ENCODE data around the gene EIF1AX.
A peak's percentile ranks its signal among the peaks of the same experiment; 100 is the strongest.
"Not testable (repeated sequence)": the region's sequence is repeated elsewhere in the genome, so short reads cannot be mapped to it uniquely, and the experiment has no call there.

EIF1AX gene

GRCh38 chrX:20141281-20142220, at the start of gene EIF1AX:
EIF1AX (minus strand) TSS chrX:20141838; CDS start chrX:20141640, 198 bp downstream.
- H3K27me3 Mint-ChIP-seq, result no peaks in the 10 kb centered on the region
- peaks cover 3% of the 10 kb centered on the region for H3K9me3 Mint-ChIP-seq
- H3K4me3 Mint-ChIP-seq, result peak within 1 kb of the TSS; percentile 88
- H3K36me3 Mint-ChIP-seq, result no peaks in the 10 kb centered on the region
- H3K4me1 Mint-ChIP-seq, result peaks cover 8% of the 10 kb centered on the region
- peak; percentile 100 for ATAC-seq
- H3K27ac Mint-ChIP-seq, result peak within 1 kb of the TSS; percentile 87

GRCh38 chrX:20189171-20189570, 47.5 kb upstream of the EIF1AX start:
- Mint-ChIP-seq H3K27me3 (no peaks in the 10 kb centered on the region), H3K9me3 (no peaks in the 10 kb centered on the region), H3K4me1 (no peaks in the 10 kb centered on the region), H3K4me3 (no peak overlapping the region), H3K27ac (no peak overlapping the region), H3K36me3 (peaks cover 23% of the 10 kb centered on the region)
- no peak for ATAC-seq

- H3K4me3 Mint-ChIP-seq, result no peak overlapping the region
These were observed 40.1 kb upstream of the EIF1AX start for GRCh38 chrX:20181598-20182329.

GRCh38 chrX:20177093-20177492, 35.5 kb upstream of the EIF1AX start:
- Mint-ChIP-seq H3K27ac (no peak overlapping the region), H3K4me3 (no peak overlapping the region), H3K9me3 (no peaks in the 10 kb centered on the region), H3K27me3 (no peaks in the 10 kb centered on the region), H3K4me1 (no peaks in the 10 kb centered on the region), H3K36me3 (peaks cover 22% of the 10 kb centered on the region)
- ATAC-seq, result no peak

More at GRCh38 chrX:20181598-20182329, 40.1 kb upstream of the EIF1AX start:
- no peak for ATAC-seq
- Mint-ChIP-seq H3K27ac (peak overlapping the region; percentile 71), H3K4me1 (no peaks in the 10 kb centered on the region), H3K36me3 (peaks cover 35% of the 10 kb centered on the region), H3K27me3 (no peaks in the 10 kb centered on the region), H3K9me3 (no peaks in the 10 kb centered on the region)

GRCh38 chrX:20173856-20174255, 32.2 kb upstream of the EIF1AX start:
- H3K27ac Mint-ChIP-seq, result no peak overlapping the region
- no peaks in the 10 kb centered on the region for H3K27me3 Mint-ChIP-seq
- no peaks in the 10 kb centered on the region for H3K9me3 Mint-ChIP-seq
- H3K36me3 Mint-ChIP-seq, result peaks cover 13% of the 10 kb centered on the region
- no peak overlapping the region for H3K4me3 Mint-ChIP-seq
- ATAC-seq, result no peak
- H3K4me1 Mint-ChIP-seq, result no peaks in the 10 kb centered on the region

- Mint-ChIP-seq H3K9me3 (no peaks in the 10 kb centered on the region), H3K4me1 (no peaks in the 10 kb centered on the region), H3K27ac (no peak overlapping the region), H3K36me3 (peaks cover 14% of the 10 kb centered on the region), H3K4me3 (no peak overlapping the region), H3K27me3 (no peaks in the 10 kb centered on the region)
- ATAC-seq, result no peak
These were observed 31.7 kb upstream of the EIF1AX start for GRCh38 chrX:20173313-20173712.

- no peaks in the 10 kb centered on the region for H3K27me3 Mint-ChIP-seq
- H3K4me3 Mint-ChIP-seq, result no peak overlapping the region
- H3K9me3 Mint-ChIP-seq, result no peaks in the 10 kb centered on the region
- no peak overlapping the region for H3K27ac Mint-ChIP-seq
- no peaks in the 10 kb centered on the region for H3K4me1 Mint-ChIP-seq
- no peak for ATAC-seq
- peaks cover 14% of the 10 kb centered on the region for H3K36me3 Mint-ChIP-seq
These were observed 30.2 kb upstream of the EIF1AX start for GRCh38 chrX:20171887-20172286.

GRCh38 chrX:20162516-20162915, 20.9 kb upstream of the EIF1AX start:
- not testable (repeated sequence) for H3K27ac Mint-ChIP-seq, H3K9me3 Mint-ChIP-seq, H3K4me1 Mint-ChIP-seq, H3K27me3 Mint-ChIP-seq, ATAC-seq, H3K4me3 Mint-ChIP-seq
- H3K36me3 Mint-ChIP-seq, result peaks cover 24% of the 10 kb centered on the region

- Mint-ChIP-seq H3K4me3 (no peak overlapping the region), H3K36me3 (peaks cover 27% of the 10 kb centered on the region), H3K9me3 (no peaks in the 10 kb centered on the region), H3K27me3 (no peaks in the 10 kb centered on the region), H3K4me1 (no peaks in the 10 kb centered on the region), H3K27ac (no peak overlapping the region)
- no peak for ATAC-seq
These were observed 18.3 kb upstream of the EIF1AX start for GRCh38 chrX:20159797-20160385.

- Mint-ChIP-seq H3K36me3 (peaks cover 6% of the 10 kb centered on the region), H3K27me3 (no peaks in the 10 kb centered on the region), H3K4me1 (no peaks in the 10 kb centered on the region), H3K4me3 (no peak overlapping the region), H3K9me3 (no peaks in the 10 kb centered on the region), H3K27ac (no peak overlapping the region)
- no peak for ATAC-seq
These were observed 10.1 kb upstream of the EIF1AX start for GRCh38 chrX:20151689-20152088.

- H3K4me1 Mint-ChIP-seq, result no peaks in the 10 kb centered on the region
- peaks cover 3% of the 10 kb centered on the region for H3K9me3 Mint-ChIP-seq
- H3K27ac Mint-ChIP-seq, result no peak overlapping the region
- no peak for ATAC-seq
- H3K36me3 Mint-ChIP-seq, result peaks cover 6% of the 10 kb centered on the region
- no peaks in the 10 kb centered on the region for H3K27me3 Mint-ChIP-seq
- no peak overlapping the region for H3K4me3 Mint-ChIP-seq
These were observed 7.7 kb upstream of the EIF1AX start for GRCh38 chrX:20149326-20149725.

- H3K27ac Mint-ChIP-seq, result no peak overlapping the region
These were observed 5.9 kb upstream of the EIF1AX start for GRCh38 chrX:20147561-20147960.

GRCh38 chrX:20144491-20144890, 2.9 kb upstream of the EIF1AX start:
- no peak overlapping the region for H3K4me3 Mint-ChIP-seq
- no peak overlapping the region for H3K27ac Mint-ChIP-seq
- H3K9me3 Mint-ChIP-seq, result peaks cover 3% of the 10 kb centered on the region
- no peaks in the 10 kb centered on the region for H3K27me3 Mint-ChIP-seq
- peaks cover under 1% of the 10 kb centered on the region for H3K4me1 Mint-ChIP-seq
- ATAC-seq, result no peak
- no peaks in the 10 kb centered on the region for H3K36me3 Mint-ChIP-seq

More at GRCh38 chrX:20147561-20147960, 5.9 kb upstream of the EIF1AX start:
- ATAC-seq, result no peak
- no peaks in the 10 kb centered on the region for H3K27me3 Mint-ChIP-seq
- no peak overlapping the region for H3K4me3 Mint-ChIP-seq
- H3K36me3 Mint-ChIP-seq, result peaks cover 2% of the 10 kb centered on the region
- no peaks in the 10 kb centered on the region for H3K4me1 Mint-ChIP-seq
- peaks cover 3% of the 10 kb centered on the region for H3K9me3 Mint-ChIP-seq

GRCh38 chrX:20143561-20143960, 1.9 kb upstream of the EIF1AX start:
- peaks cover 3% of the 10 kb centered on the region for H3K9me3 Mint-ChIP-seq
- no peaks in the 10 kb centered on the region for H3K27me3 Mint-ChIP-seq
- H3K4me1 Mint-ChIP-seq, result peaks cover 8% of the 10 kb centered on the region
- no peak overlapping the region for H3K27ac Mint-ChIP-seq
- no peaks in the 10 kb centered on the region for H3K36me3 Mint-ChIP-seq
- ATAC-seq, result no peak
- H3K4me3 Mint-ChIP-seq, result no peak overlapping the region

GRCh38 chrX:20143111-20143510, 1.5 kb upstream of the EIF1AX start:
- ATAC-seq, result no peak
- peak overlapping the region; percentile 46 for H3K4me3 Mint-ChIP-seq
- no peaks in the 10 kb centered on the region for H3K36me3 Mint-ChIP-seq
- peaks cover 8% of the 10 kb centered on the region for H3K4me1 Mint-ChIP-seq
- H3K27me3 Mint-ChIP-seq, result no peaks in the 10 kb centered on the region
- peaks cover 3% of the 10 kb centered on the region for H3K9me3 Mint-ChIP-seq
- no peak overlapping the region for H3K27ac Mint-ChIP-seq

Data from stimulated activated memory B cell treated with anti-CD40 and anti-IgM and Interleukin-4, amounts not matched to agents 10 μg/mL and 1 μg/mL and 100 μg/mL, for 72 hours (primary cell).